SK-N-SH (cell line): ENCODE results near the gene SMIM36.

Source experiments
- CTCF ChIP-seq: fragments of 200-600 bp; sonication (generic); IDR thresholded peaks from 2 replicates; pipeline ENCODE4 v1.6.1; 2017; ENCODE audit warnings: antibody characterized with exemption, mild to moderate bottlenecking, moderate library complexity
- GABPA ChIP-seq: IDR thresholded peaks from 2 replicates; pipeline ENCODE4 v1.4.0; 2012; ENCODE audit warnings: low read depth, mild to moderate bottlenecking
- IRF3 ChIP-seq: fragments of 150-350 bp; IDR thresholded peaks from 2 replicates; pipeline ENCODE4 v1.6.1; 2016; ENCODE audit warnings: mild to moderate bottlenecking, low read depth, low read length
- REST ChIP-seq: IDR thresholded peaks from 2 replicates; pipeline ENCODE4 v1.6.1; 2012; ENCODE audit warnings: mild to moderate bottlenecking, low read depth, low read length, moderate library complexity
- TAF1 ChIP-seq: IDR thresholded peaks from 2 replicates; pipeline ENCODE4 v1.6.1; 2012; ENCODE audit warnings: low read depth, mild to moderate bottlenecking, low read length, moderate library complexity, borderline replicate concordance
- TCF12 ChIP-seq: IDR thresholded peaks from 2 replicates; pipeline ENCODE4 v1.4.0; 2012

GRCh38 chr17:55411463-55411855 lies 99.8 kb downstream of the SMIM36 start:
- TF ChIP-seq CTCF (no peak), GABPA (no peak), TAF1 (no peak), IRF3 (no peak), REST (no peak), TCF12 (no peak)
